OCI-LY7 (cell line): Measurements from ENCODE around the gene PRM2. TPM values are rescaled to one million over a fixed set of nuclear protein-coding genes. Genes with fewer than 3 reads are reported as not detected.

ENCODE experiments used
- BruUV-seq: library from RNA; stranded (reverse); fragments of 400-500 nt; replicated peaks from 2 replicates; lab custom pipeline; 2021; lab: Mats Ljungman, UMichigan
- CTCF ChIA-PET: fragments of 300-600 bp; sonication (Branson Sonifier 250); formaldehyde crosslinking; loops from one replicate; lab custom pipeline; 2022; ENCODE audit warnings: antibody characterized with exemption; ENCODE audit not compliant: unreplicated experiment; lab: Charles Lee
- POLR2A ChIA-PET: fragments of 300-600 bp; sonication (Branson Sonifier 250); formaldehyde crosslinking; loops from one replicate; lab custom pipeline; 2022; ENCODE audit warnings: antibody characterized with exemption; lab: Charles Lee
- DNase-seq: peaks from one replicate; pipeline ENCODE4 v3.0.0-alpha.2; 2015; ENCODE audit warnings: low spot score
- H2AFZ ChIP-seq: fragments of 200-600 bp; sonication (generic), shearing (Covaris generic); 2 replicates; pipeline ENCODE4 v1.6.1; 2014; ENCODE audit warnings: mild to moderate bottlenecking, antibody characterized with exemption, low read length, moderate library complexity
- H3K27ac ChIP-seq: fragments of 200-600 bp; sonication (generic); 2 replicates; pipeline ENCODE4 v1.5.1; 2014; ENCODE audit warnings: mixed run types, low read depth, mild to moderate bottlenecking, moderate library complexity, low read length, inconsistent platforms; ENCODE audit not compliant: poor library complexity, severe bottlenecking
- H3K36me3 ChIP-seq: fragments of 200-600 bp; sonication (generic); 2 replicates; pipeline ENCODE4 v1.6.1; 2014; ENCODE audit warnings: mild to moderate bottlenecking, antibody characterized with exemption, low read length, moderate library complexity, mixed read lengths; ENCODE audit not compliant: insufficient read depth
- H3K4me1 ChIP-seq: fragments of 200-600 bp; sonication (generic); 2 replicates; pipeline ENCODE4 v1.5.1; 2014; ENCODE audit warnings: mild to moderate bottlenecking, low read length; ENCODE audit not compliant: insufficient read depth, poor library complexity, severe bottlenecking
- H3K4me2 ChIP-seq: fragments of 200-600 bp; sonication (generic); 2 replicates; pipeline ENCODE4 v1.6.1; 2014; ENCODE audit warnings: mild to moderate bottlenecking, low read length
- H3K4me3 ChIP-seq: fragments of 200-600 bp; sonication (generic); 2 replicates; pipeline ENCODE4 v1.5.1; 2014; ENCODE audit warnings: mild to moderate bottlenecking, low read depth, low read length; ENCODE audit not compliant: poor library complexity, severe bottlenecking
- H3K79me2 ChIP-seq: fragments of 200-600 bp; sonication (generic); 2 replicates; pipeline ENCODE4 v1.6.1; 2016; ENCODE audit warnings: low read depth, mild to moderate bottlenecking, low read length, moderate library complexity, mixed read lengths; ENCODE audit not compliant: insufficient read depth
- H3K9me2 ChIP-seq: fragments of 200-600 bp; sonication (generic); 2 replicates; pipeline ENCODE4 v1.6.1; 2016; ENCODE audit warnings: mild to moderate bottlenecking, low read length, mixed read lengths; ENCODE audit not compliant: insufficient read depth
- H3K9me3 ChIP-seq: fragments of 200-600 bp; sonication (generic); 2 replicates; pipeline ENCODE4 v1.6.1; 2014; ENCODE audit warnings: mild to moderate bottlenecking, mixed run types, low read length, mixed read lengths
- H4K20me1 ChIP-seq: fragments of 200-600 bp; sonication (generic); 2 replicates; pipeline ENCODE4 v1.6.1; 2014; ENCODE audit warnings: mild to moderate bottlenecking, antibody characterized with exemption, low read length, moderate library complexity, mixed read lengths; ENCODE audit not compliant: insufficient read depth
- EZH2phosphoT487 ChIP-seq: fragments of 200-600 bp; sonication (generic); IDR thresholded peaks from 2 replicates; pipeline ENCODE4 v1.6.1; 2018; ENCODE audit warnings: low read depth, borderline replicate concordance, mild to moderate bottlenecking, mixed run types, antibody characterized with exemption, low read length, moderate library complexity, mixed read lengths
- intact Hi-C: fragments of 100-400 bp; cut with micrococcal nuclease; formaldehyde crosslinking; loops from one replicate; pipeline ENCODE4 v1.10.0; 2022; ENCODE audit not compliant: unreplicated experiment
- total RNA-seq, 2 experiments: library from RNA; depleted of rRNA in 1 of 2; stranded (reverse); fragments of >200 nt in 1 of 2; shearing (Covaris generic) in 1 of 2; gene quantifications; 2 replicates each; pipeline ENCODE4 v1.2.3, GENCODE V29; 2014 to 2022
- TF ChIP-seq, protein P1 (sequence below): fragments of 200-600 bp; sonication (generic); conservative IDR thresholded peaks from 2 replicates; pipeline ENCODE4 v1.5.1; 2014; ENCODE audit warnings: mild to moderate bottlenecking, antibody characterized with exemption, low read length, moderate library complexity, mixed read lengths

PRM2 gene
- total RNA-seq, 2 experiments from 2014 or later: not detected

DNA sequence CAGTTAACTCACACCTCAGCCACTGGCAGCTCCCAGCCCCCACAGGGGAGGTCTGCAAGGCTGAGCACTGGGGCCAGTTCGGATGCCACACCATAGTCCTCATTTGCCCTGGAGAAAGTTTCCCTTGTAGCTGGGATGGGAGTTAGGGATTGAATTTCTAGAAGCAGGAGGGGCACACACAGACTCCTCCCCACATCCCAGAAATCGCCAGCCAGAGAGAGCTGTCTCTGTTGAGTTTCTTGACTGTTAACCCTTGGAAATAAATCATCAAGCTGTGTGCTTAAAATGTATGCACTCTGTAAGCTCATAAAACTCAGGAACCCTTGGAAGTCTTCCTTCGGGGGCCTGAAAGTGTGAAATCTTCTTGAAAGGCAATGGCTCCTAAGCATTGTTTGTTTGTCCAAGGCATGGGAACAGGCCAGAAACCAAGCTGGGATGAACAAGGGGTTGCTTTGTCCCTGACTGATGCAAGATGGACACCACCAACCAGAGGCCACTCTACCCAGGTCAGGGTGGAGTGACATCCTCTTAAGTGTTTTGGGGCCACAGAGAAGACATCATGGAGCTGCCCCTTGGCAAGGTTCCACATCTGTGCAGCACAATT, 2.5 kb downstream of the PRM2 start:
- peaks cover 2% of the 10 kb centered on the region for H3K4me1 ChIP-seq

DNA sequence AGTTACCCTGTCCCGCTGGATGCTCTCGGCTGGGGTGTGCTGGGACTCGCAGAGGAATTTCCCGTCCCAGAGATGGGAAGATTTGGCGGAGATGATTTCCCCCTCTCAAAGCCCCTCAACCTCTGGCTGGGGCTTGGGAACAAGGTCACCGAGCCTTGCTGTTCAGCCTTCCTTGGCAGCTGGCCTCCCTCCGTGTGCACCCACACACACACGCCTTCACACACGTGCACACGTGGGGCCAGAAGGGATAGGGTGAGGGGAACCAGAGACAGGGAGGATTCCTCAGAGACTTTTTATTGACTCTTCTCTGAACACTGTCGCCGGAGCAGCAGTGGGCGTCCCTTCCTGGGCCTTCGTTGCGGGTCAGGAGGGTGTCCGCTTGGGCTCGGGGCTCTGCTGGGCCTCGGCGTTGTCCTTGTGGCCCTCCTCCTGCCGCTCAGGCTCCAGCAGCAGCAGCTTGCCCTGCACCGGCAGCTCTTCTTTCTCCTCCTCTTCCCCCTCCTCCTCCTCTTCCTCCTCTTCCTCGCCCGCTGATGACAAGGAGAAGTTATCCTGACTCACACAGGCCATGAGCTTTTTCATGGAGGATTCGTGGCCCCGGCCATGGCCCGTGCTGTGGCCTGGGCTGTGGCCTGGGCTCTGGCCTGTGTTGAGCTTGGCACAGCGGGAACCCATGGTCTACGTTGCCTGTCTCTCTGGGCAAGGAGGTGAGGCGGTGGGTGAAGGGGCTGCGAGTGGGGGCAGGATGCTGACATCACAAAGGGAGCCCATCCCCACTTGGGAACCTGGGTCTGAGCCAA, 3.2 kb downstream of the PRM2 start, which contains the start of gene PRM3:
PRM3 (minus strand) TSS at position 709 of the 800 bp plus-strand sequence; CDS start at position 675, 34 bp downstream.
- ChIA-PET POLR2A (interaction anchor here (1.2 to 1.3 kb wide), 2 partner anchors 11 kb away, joined by 3 to 4 read pairs; no protein-coding TSS in a partner anchor), CTCF (interaction anchor here (0.6 kb wide), 2 partner anchors 78 to 470 kb away, joined by 4 read pairs; no protein-coding TSS in a partner anchor)

More for the DNA sequence above, 2.5 kb downstream of the PRM2 start:
- Histone ChIP-seq H3K9me3 (no peaks in the 10 kb centered on the region), H4K20me1 (no peaks in the 10 kb centered on the region), H3K27ac (no peak overlapping the region), H3K4me2 (no peak overlapping the region), H2AFZ (no peak overlapping the region), H3K4me3 (no peak overlapping the region), H3K79me2 (no peaks in the 10 kb centered on the region), H3K36me3 (no peaks in the 10 kb centered on the region), H3K9me2 (no peaks in the 10 kb centered on the region)
- POLR2A ChIA-PET: interaction anchor here (1.3 kb wide), 1 partner anchor 10 kb away, joined by 3 read pairs; no protein-coding TSS in a partner anchor
- intact Hi-C loops: no loop called here
- CTCF ChIA-PET: no interaction called here
- DNase-seq: no peak
- TF ChIP-seq, protein P1, sequence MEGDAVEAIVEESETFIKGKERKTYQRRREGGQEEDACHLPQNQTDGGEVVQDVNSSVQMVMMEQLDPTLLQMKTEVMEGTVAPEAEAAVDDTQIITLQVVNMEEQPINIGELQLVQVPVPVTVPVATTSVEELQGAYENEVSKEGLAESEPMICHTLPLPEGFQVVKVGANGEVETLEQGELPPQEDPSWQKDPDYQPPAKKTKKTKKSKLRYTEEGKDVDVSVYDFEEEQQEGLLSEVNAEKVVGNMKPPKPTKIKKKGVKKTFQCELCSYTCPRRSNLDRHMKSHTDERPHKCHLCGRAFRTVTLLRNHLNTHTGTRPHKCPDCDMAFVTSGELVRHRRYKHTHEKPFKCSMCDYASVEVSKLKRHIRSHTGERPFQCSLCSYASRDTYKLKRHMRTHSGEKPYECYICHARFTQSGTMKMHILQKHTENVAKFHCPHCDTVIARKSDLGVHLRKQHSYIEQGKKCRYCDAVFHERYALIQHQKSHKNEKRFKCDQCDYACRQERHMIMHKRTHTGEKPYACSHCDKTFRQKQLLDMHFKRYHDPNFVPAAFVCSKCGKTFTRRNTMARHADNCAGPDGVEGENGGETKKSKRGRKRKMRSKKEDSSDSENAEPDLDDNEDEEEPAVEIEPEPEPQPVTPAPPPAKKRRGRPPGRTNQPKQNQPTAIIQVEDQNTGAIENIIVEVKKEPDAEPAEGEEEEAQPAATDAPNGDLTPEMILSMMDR: no peak
- TF ChIP-seq EZH2phosphoT487: no peak
- BruUV-seq: no TSS peak

More for the DNA sequence above, 3.2 kb downstream of the PRM2 start, which contains the start of gene PRM3:
- H3K4me1 ChIP-seq: no peaks in the 10 kb centered on the region
- no peaks in the 10 kb centered on the region for H3K79me2 ChIP-seq
- no peaks in the 10 kb centered on the region for H4K20me1 ChIP-seq
- BruUV-seq: no TSS peak
- no peaks in the 10 kb centered on the region for H3K9me3 ChIP-seq
- no peak within 1 kb of the TSS for H3K27ac ChIP-seq
- DNase-seq: no peak
- TF ChIP-seq, protein P1: no peak
- TF ChIP-seq EZH2phosphoT487: no peak
- H2AFZ ChIP-seq: no peak within 1 kb of the TSS
- no peaks in the 10 kb centered on the region for H3K9me2 ChIP-seq
- H3K4me2 ChIP-seq: no peak within 1 kb of the TSS
- no peaks in the 10 kb centered on the region for H3K36me3 ChIP-seq
- intact Hi-C loops: no loop called here
- H3K4me3 ChIP-seq: no peak within 1 kb of the TSS
